Nephron (organoid): ENCODE measurements around the gene RBPMS2.

Experiments used
- H3K27ac Mint-ChIP-seq, 3 experiments: 2 replicates each; pipeline ENCODE4 v1.8.0; 2020; ENCODE audit warnings: mixed read lengths in 3 of 3, mild to moderate bottlenecking in 2 of 3, moderate library complexity in 1 of 3
- H3K27me3 Mint-ChIP-seq: 2 replicates; pipeline ENCODE4 v1.8.0; 2021; ENCODE audit warnings: low read depth, mild to moderate bottlenecking, moderate library complexity, mixed read lengths
- H3K36me3 Mint-ChIP-seq: 2 replicates; pipeline ENCODE4 v1.8.0; 2020; ENCODE audit warnings: low read depth, mixed read lengths
- H3K4me1 Mint-ChIP-seq: 2 replicates; pipeline ENCODE4 v1.8.0; 2020; ENCODE audit warnings: mixed read lengths
- H3K4me3 Mint-ChIP-seq, 3 experiments: 2 replicates each; pipeline ENCODE4 v1.8.0; 2020; ENCODE audit warnings: mild to moderate bottlenecking in 3 of 3, mixed read lengths in 3 of 3, moderate library complexity in 2 of 3
- H3K9me3 Mint-ChIP-seq: 2 replicates; pipeline ENCODE4 v1.8.0; 2020; ENCODE audit warnings: mixed read lengths
- CTCF ChIP-seq, 3 experiments: fragments of 200-600 bp; sonication (generic); IDR thresholded peaks; one replicate each; pipeline ENCODE4 v1.5.0; 2021; ENCODE audit warnings: antibody characterized with exemption in 3 of 3; ENCODE audit not compliant: unreplicated experiment in 3 of 3

Gene RBPMS2

GRCh38 chr15:64779024-64779423 lies 3.6 kb upstream of the RBPMS2 start:
- no peaks in the 10 kb centered on the region for H3K36me3 Mint-ChIP-seq
- no peak for TF ChIP-seq CTCF (IDR thresholded peaks at IDR 0.05; ENCODE audit: unreplicated experiment in 3 of 3)
- H3K27me3 Mint-ChIP-seq = peaks cover 27% of the 10 kb centered on the region
- no peak overlapping the region for H3K27ac Mint-ChIP-seq
- H3K4me1 Mint-ChIP-seq = peaks cover 10% of the 10 kb centered on the region
- no peaks in the 10 kb centered on the region for H3K9me3 Mint-ChIP-seq
- peak overlapping the region in 2 of 3 experiments; percentile 22 to 77 for H3K4me3 Mint-ChIP-seq

DNA sequence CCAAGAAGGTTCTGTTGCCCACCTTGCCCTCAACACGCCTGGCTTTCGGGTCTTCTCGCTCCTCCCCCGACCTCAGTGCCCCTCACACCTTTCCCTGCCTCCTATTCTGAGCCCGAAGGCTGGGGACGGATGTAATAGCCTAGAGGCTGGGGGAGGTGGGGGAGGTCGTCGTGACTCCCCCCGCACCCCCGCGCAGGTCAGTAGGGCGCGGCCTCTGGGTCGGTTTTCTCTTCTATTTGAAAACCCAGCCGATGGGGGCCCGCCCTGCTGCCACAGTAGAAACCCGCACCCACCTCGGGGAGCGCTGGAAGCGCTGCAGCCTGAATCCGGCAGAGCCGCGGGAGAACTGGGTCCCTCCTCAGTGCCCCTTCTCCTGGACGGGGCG lies 1.0 kb upstream of the RBPMS2 start:
- peak overlapping the region; percentile 85 to 92 (median 90) for H3K4me3 Mint-ChIP-seq
- no peak for TF ChIP-seq CTCF (IDR thresholded peaks at IDR 0.05; ENCODE audit: unreplicated experiment in 3 of 3)

DNA sequence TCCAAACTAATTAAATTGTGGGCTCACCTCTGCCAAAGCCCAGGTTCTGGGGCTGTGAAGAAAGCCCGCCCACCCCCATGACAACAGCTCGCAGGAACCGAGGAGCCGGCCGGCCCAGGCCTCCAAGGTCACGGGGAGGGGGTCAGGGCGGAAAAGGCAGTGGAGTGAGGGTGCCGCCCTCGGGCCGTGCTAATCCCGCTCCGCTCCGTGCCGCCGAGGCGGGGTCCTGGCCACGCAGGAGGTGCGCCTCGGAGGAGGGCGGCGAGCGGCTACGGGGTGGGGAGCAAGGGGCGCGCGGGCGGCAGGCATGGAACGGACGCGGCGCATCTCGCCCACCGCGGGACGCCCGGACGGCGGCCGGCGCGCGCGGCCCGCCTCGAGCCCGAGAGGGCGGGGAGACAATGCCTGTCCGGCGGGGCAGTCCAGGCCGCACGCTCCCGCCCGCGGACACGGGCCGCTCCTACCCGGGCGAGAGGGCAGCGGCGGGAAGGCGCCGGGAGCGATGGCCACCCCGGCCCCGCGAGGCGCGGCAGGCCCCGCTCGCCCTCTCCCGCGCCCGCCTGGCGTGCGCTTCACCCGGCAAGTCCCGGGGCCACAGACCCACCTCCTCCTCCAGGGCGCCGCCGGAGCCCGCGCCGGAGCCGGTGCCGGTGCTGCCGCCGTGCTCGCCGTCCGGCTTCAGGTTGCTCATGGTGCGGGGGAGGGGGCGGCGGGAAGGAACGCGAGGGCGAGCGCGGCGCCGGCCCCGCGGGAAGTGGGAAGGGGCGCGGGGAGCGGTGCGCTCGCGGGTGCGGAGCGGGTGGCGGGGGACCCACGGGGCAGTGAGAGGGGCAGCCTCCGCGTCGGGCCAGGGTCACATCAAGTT lies 528 bp downstream of the RBPMS2 start:
- Mint-ChIP-seq H3K36me3 (no peaks in the 10 kb centered on the region), H3K4me1 (peaks cover 10% of the 10 kb centered on the region), H3K9me3 (no peaks in the 10 kb centered on the region), H3K27me3 (peaks cover 27% of the 10 kb centered on the region), H3K4me3 (peak overlapping the region; percentile 76 to 85 (median 81)), H3K27ac (peak overlapping the region in 2 of 3 experiments; percentile 51 to 82)
- TF ChIP-seq CTCF (IDR thresholded peaks at IDR 0.05; ENCODE audit: unreplicated experiment in 3 of 3) = no peak

More for the DNA sequence above, 1.0 kb upstream of the RBPMS2 start:
- Mint-ChIP-seq H3K27ac (peak overlapping the region; percentile 47 to 72 (median 54)), H3K27me3 (peaks cover 27% of the 10 kb centered on the region), H3K4me1 (peaks cover 10% of the 10 kb centered on the region), H3K36me3 (no peaks in the 10 kb centered on the region), H3K9me3 (no peaks in the 10 kb centered on the region)

GRCh38 chr15:64774037-64774628 lies 1.3 kb downstream of the RBPMS2 start:
- Mint-ChIP-seq H3K4me1 (peaks cover 10% of the 10 kb centered on the region), H3K9me3 (no peaks in the 10 kb centered on the region), H3K4me3 (peak overlapping the region; percentile 76 to 85 (median 81)), H3K27ac (peak overlapping the region in 2 of 3 experiments; percentile 51 to 82), H3K36me3 (no peaks in the 10 kb centered on the region), H3K27me3 (peaks cover 25% of the 10 kb centered on the region)
- no peak for TF ChIP-seq CTCF (IDR thresholded peaks at IDR 0.05; ENCODE audit: unreplicated experiment in 3 of 3)

DNA sequence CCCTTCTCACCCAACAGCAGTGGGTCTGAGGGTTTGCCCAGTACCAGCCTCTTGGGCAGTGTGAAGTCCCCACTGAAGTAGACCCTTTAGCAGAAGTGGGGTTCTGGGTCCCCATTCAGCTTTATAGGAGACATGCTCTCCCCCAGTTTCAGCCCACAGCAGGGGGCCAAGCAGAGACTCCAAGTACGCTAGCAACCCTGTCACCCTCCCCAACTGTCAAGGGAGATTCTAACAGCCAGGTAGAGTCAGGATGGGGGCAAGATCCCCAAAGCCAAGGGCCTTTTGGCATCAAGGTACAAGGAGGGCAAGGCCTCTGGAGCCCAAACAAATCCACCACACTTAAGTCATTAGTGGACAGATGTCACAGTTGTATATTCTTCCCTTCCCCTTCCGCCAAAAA lies 1.8 kb downstream of the RBPMS2 start:
- no peaks in the 10 kb centered on the region for H3K36me3 Mint-ChIP-seq
- peak overlapping the region in 1 of 3 experiments; percentile 82 for H3K27ac Mint-ChIP-seq
- H3K4me1 Mint-ChIP-seq = peaks cover 10% of the 10 kb centered on the region

More for the DNA sequence above, 1.8 kb downstream of the RBPMS2 start:
- H3K9me3 Mint-ChIP-seq = no peaks in the 10 kb centered on the region
- TF ChIP-seq CTCF (IDR thresholded peaks at IDR 0.05; ENCODE audit: unreplicated experiment in 3 of 3) = no peak
- peak overlapping the region; percentile 76 to 85 (median 81) for H3K4me3 Mint-ChIP-seq
- peaks cover 20% of the 10 kb centered on the region for H3K27me3 Mint-ChIP-seq
